PC-3 (cell line): ENCODE measurements around the gene DGUOK. TPM values are rescaled to one million over a fixed set of nuclear protein-coding genes. Genes with fewer than 3 reads are reported as not detected.

Source experiments
- ATAC-seq: fragments of 200-7000 bp; cut with Tn5 transposase; 2 replicates; pipeline ENCODE4 v1.9.1; 2020; ENCODE audit warnings: mild to moderate bottlenecking, moderate library complexity
- BruUV-seq: library from RNA; stranded (reverse); fragments of 400-500 nt; replicated peaks from 2 replicates; lab custom pipeline; 2021; lab: Mats Ljungman, UMichigan
- CTCF ChIA-PET: fragments of 300-600 bp; sonication (Branson Sonifier 250); formaldehyde crosslinking; loops from one replicate; lab custom pipeline; 2022; ENCODE audit warnings: antibody characterized with exemption; lab: Charles Lee
- POLR2A ChIA-PET: fragments of 300-600 bp; sonication (Branson Sonifier 250); formaldehyde crosslinking; loops from one replicate; lab custom pipeline; 2022; ENCODE audit warnings: antibody characterized with exemption; ENCODE audit not compliant: unreplicated experiment; lab: Charles Lee
- DNase-seq: peaks from one replicate; pipeline ENCODE4 v3.0.0-alpha.2; 2015
- H2AFZ ChIP-seq: fragments of 300-600 bp; sonication (generic); 2 replicates; pipeline ENCODE4 v1.6.0; 2016; ENCODE audit warnings: antibody characterized with exemption, low read length
- H3F3A ChIP-seq: fragments of 300-600 bp; sonication (generic); one replicate; pipeline ENCODE4 v1.6.0; 2017; ENCODE audit warnings: antibody characterized with exemption, low read length, control low read depth, mild to moderate bottlenecking; ENCODE audit not compliant: unreplicated experiment
- H3K27ac ChIP-seq: fragments of 300-600 bp; sonication (generic); 2 replicates; pipeline ENCODE4 v1.5.1; 2016; ENCODE audit warnings: mild to moderate bottlenecking, low read length
- H3K27me3 ChIP-seq: fragments of 300-600 bp; sonication (generic); 2 replicates; pipeline ENCODE4 v1.6.1; 2016; ENCODE audit warnings: low read length, mixed read lengths
- H3K36me3 ChIP-seq: fragments of 300-600 bp; sonication (generic); 2 replicates; pipeline ENCODE4 v1.6.1; 2016; ENCODE audit warnings: low read depth, mixed run types, low read length, mixed read lengths
- H3K4me1 ChIP-seq: fragments of 300-600 bp; sonication (generic); 2 replicates; pipeline ENCODE4 v1.5.1; 2016; ENCODE audit warnings: low read length; ENCODE audit not compliant: insufficient read depth
- H3K4me2 ChIP-seq: fragments of 300-600 bp; sonication (generic); 2 replicates; pipeline ENCODE4 v1.6.0; 2016; ENCODE audit warnings: low read length
- H3K4me3 ChIP-seq: fragments of 300-600 bp; sonication (generic); 2 replicates; pipeline ENCODE4 v1.5.1; 2016; ENCODE audit warnings: mild to moderate bottlenecking, low read length, mixed read lengths
- H3K79me2 ChIP-seq: fragments of 300-600 bp; sonication (generic); 2 replicates; pipeline ENCODE4 v1.6.1; 2017; ENCODE audit warnings: low read length, mixed read lengths
- H3K9ac ChIP-seq: fragments of 300-600 bp; sonication (generic); 2 replicates; pipeline ENCODE4 v1.6.0; 2016; ENCODE audit warnings: mild to moderate bottlenecking, low read length
- H3K9me2 ChIP-seq: fragments of 300-600 bp; sonication (generic); replicated peaks from 2 replicates; pipeline ENCODE4 v1.6.1; 2016; ENCODE audit warnings: mixed run types, low read length, mixed read lengths
- H3K9me3 ChIP-seq: fragments of 300-600 bp; sonication (generic); 2 replicates; pipeline ENCODE4 v1.6.1; 2016; ENCODE audit warnings: low read length, mixed read lengths
- H4K20me1 ChIP-seq: fragments of 300-600 bp; sonication (generic); 2 replicates; pipeline ENCODE4 v1.6.1; 2016; ENCODE audit warnings: low read length, mixed read lengths
- CTCF ChIP-seq: fragments of 300-600 bp; sonication (generic); conservative IDR thresholded peaks from 2 replicates; pipeline ENCODE4 v1.5.1; 2017; ENCODE audit warnings: antibody characterized with exemption, low read depth, mild to moderate bottlenecking, low read length
- EZH2 ChIP-seq: fragments of 300-600 bp; sonication (generic); IDR thresholded peaks from one replicate; pipeline ENCODE4 v1.6.1; 2017; ENCODE audit warnings: antibody characterized with exemption, mild to moderate bottlenecking, low read length; ENCODE audit not compliant: unreplicated experiment
- EZH2phosphoT487 ChIP-seq: fragments of 300-600 bp; sonication (generic); IDR thresholded peaks from 2 replicates; pipeline ENCODE4 v1.6.1; 2018; ENCODE audit warnings: mild to moderate bottlenecking, antibody characterized with exemption, low read length, borderline replicate concordance
- intact Hi-C: fragments of 100-400 bp; cut with micrococcal nuclease; formaldehyde crosslinking; loops from 2 replicates; pipeline ENCODE4 v1.9.0; 2023
- total RNA-seq: library from RNA; depleted of rRNA; stranded (reverse); fragments of >200 nt; gene quantifications from 2 replicates; pipeline ENCODE4 v1.2.3, GENCODE V29; 2014

The DGUOK gene
- total RNA-seq, 1 experiment from 2014 or later = 61.3 TPM

- Histone ChIP-seq H3F3A (no peaks in the 10 kb centered on the region), H3K79me2 (peaks cover 84% of the 10 kb centered on the region), H3K9me3 (no peaks in the 10 kb centered on the region), H3K36me3 (no peaks in the 10 kb centered on the region), H3K4me1 (peaks cover 38% of the 10 kb centered on the region), H3K9ac (0 out of 2 replicates have a peak overlapping the region, but pooled peaks have one; percentile 16), H3K4me3 (peak overlapping the region; percentile 69), H4K20me1 (peaks cover 49% of the 10 kb centered on the region), H2AFZ (no peak overlapping the region), H3K4me2 (peak overlapping the region; percentile 98), H3K27ac (no peak overlapping the region), H3K9me2 (no peaks in the 10 kb centered on the region), H3K27me3 (no peaks in the 10 kb centered on the region)
- peak; percentile 88 for ATAC-seq
- CTCF ChIA-PET = interaction anchor here (0.6 kb wide), 2 partner anchors 179 to 322 kb away, joined by 3 to 4 read pairs; no protein-coding TSS in a partner anchor
- peak; percentile 84 for DNase-seq
- TF ChIP-seq EZH2phosphoT487 (no peak), CTCF (no peak), EZH2 (no peak)
- POLR2A ChIA-PET = no interaction called here
- BruUV-seq = no TSS peak
- intact Hi-C loops = no loop called here
Observed at GRCh38 chr2:74002505-74003421, 76.1 kb downstream of the DGUOK start.

GRCh38 chr2:74003494-74004211 is 77.0 kb downstream of the DGUOK start:
- Histone ChIP-seq H3K4me2 (peak overlapping the region; percentile 98), H3K9me3 (no peaks in the 10 kb centered on the region), H3K9ac (no peak overlapping the region), H2AFZ (no peak overlapping the region), H3K79me2 (peaks cover 75% of the 10 kb centered on the region), H3K4me1 (peaks cover 38% of the 10 kb centered on the region), H3K4me3 (no peak overlapping the region), H3K27ac (no peak overlapping the region), H4K20me1 (peaks cover 42% of the 10 kb centered on the region), H3K9me2 (no peaks in the 10 kb centered on the region), H3K36me3 (no peaks in the 10 kb centered on the region), H3K27me3 (no peaks in the 10 kb centered on the region), H3F3A (no peaks in the 10 kb centered on the region)
- CTCF ChIA-PET = no interaction called here
- POLR2A ChIA-PET = no interaction called here
- DNase-seq = peak; percentile 41
- BruUV-seq = no TSS peak
- ATAC-seq = no peak
- no peak for TF ChIP-seq EZH2phosphoT487
- intact Hi-C loops = no loop called here
